A549 (cell line): ENCODE measurements around the gene PFN3. TPM values are rescaled to one million over a fixed set of nuclear protein-coding genes. Genes with fewer than 3 reads are reported as not detected.
A peak's percentile ranks its signal among the peaks of the same experiment; 100 is the strongest.

Experiments used
- ATAC-seq, 2 experiments: fragments of 200-7000 bp in 1 of 2; fragments of >200 bp in 1 of 2; cut with Nextera tagmentation in 1 of 2; cut with Tn5 transposase in 1 of 2; 3 replicates each; pipeline versions ENCODE4 v1.8.0 to v1.9.1; 2018 to 2020; ENCODE audit warnings: mild to moderate bottlenecking in 1 of 2, moderate library complexity in 1 of 2
- CTCF ChIA-PET: fragments of 300-600 bp; sonication (Branson Sonifier 250); formaldehyde crosslinking; extraction: SDS; loops from one replicate; lab custom pipeline; 2021; ENCODE audit warnings: antibody characterized with exemption, inconsistent platforms; lab: Yijun Ruan, JAX
- POLR2A ChIA-PET: fragments of 350-600 bp; formaldehyde crosslinking; extraction: SDS; loops from one replicate; lab custom pipeline; 2021; ENCODE audit warnings: antibody characterized with exemption, inconsistent platforms; lab: Yijun Ruan, JAX
- DNase-seq, 2 experiments: peaks; one replicate each; pipeline versions ENCODE4 v3.0.0 to v3.0.0-alpha.2; 2011 to 2016; ENCODE audit warnings: low read depth in 1 of 2, low spot score in 1 of 2
- FAIRE-seq: peaks from 2 replicates; lab custom pipeline; 2011; peaks lifted over from hg19 to GRCh38; lab: Jason Lieb, UNC
- H3K27ac ChIP-seq, 2 experiments: fragments of >200 bp; sonication (Bioruptor Twin); formaldehyde crosslinking; 3 replicates each; pipeline ENCODE4 v1.5.1; 2016 to 2017
- H3K4me1 ChIP-seq: fragments of >200 bp; sonication (Bioruptor Twin); formaldehyde crosslinking; 3 replicates; pipeline ENCODE4 v1.6.1; 2016
- H3K4me2 ChIP-seq: fragments of >200 bp; sonication (Bioruptor Twin); formaldehyde crosslinking; 3 replicates; pipeline ENCODE4 v1.6.1; 2016
- H3K4me3 ChIP-seq: fragments of >200 bp; sonication (Bioruptor Twin); formaldehyde crosslinking; 3 replicates; pipeline ENCODE4 v1.5.1; 2016
- H3K9me3 ChIP-seq: fragments of >200 bp; sonication (Bioruptor Twin); formaldehyde crosslinking; 3 replicates; pipeline ENCODE4 v1.6.1; 2016
- BHLHE40 ChIP-seq: IDR thresholded peaks from 2 replicates; pipeline ENCODE4 v1.6.1; 2012; ENCODE audit warnings: low read depth, low read length, inconsistent platforms
- CBX8 ChIP-seq: fragments of 200-600 bp; sonication (generic); IDR thresholded peaks from 2 replicates; pipeline ENCODE4 v1.6.1; 2016
- CHD4 ChIP-seq: fragments of 200-600 bp; sonication (generic); IDR thresholded peaks from 2 replicates; pipeline ENCODE4 v1.6.1; 2016; ENCODE audit warnings: antibody characterized with exemption, mild to moderate bottlenecking, borderline replicate concordance
- E2F6 ChIP-seq: IDR thresholded peaks from 2 replicates; pipeline ENCODE4 v1.6.1; 2012; ENCODE audit warnings: low read depth, borderline replicate concordance
- EP300 ChIP-seq, 2 experiments: fragments of >200 bp; sonication (Bioruptor Twin); formaldehyde crosslinking; IDR thresholded peaks; 2 replicates in 1 of 2; 3 replicates in 1 of 2; pipeline ENCODE4 v1.6.1; 2016 to 2017
- HDAC2 ChIP-seq: fragments of 200-600 bp; sonication (generic); IDR thresholded peaks from 2 replicates; pipeline ENCODE4 v1.6.1; 2016
- HOXA7 ChIP-seq: fragments of 250-450 bp; sonication (Bioruptor Pico); IDR thresholded peaks from 2 replicates; pipeline ENCODE4 v1.5.0; 2020; ENCODE audit warnings: mild to moderate bottlenecking, moderate library complexity
- HOXB13 ChIP-seq: fragments of 250-450 bp; sonication (Bioruptor Pico); IDR thresholded peaks from 2 replicates; pipeline ENCODE4 v1.5.0; 2020; ENCODE audit warnings: low read depth, mild to moderate bottlenecking, moderate library complexity
- HOXB5 ChIP-seq: fragments of 250-450 bp; sonication (Bioruptor Pico); IDR thresholded peaks from 2 replicates; pipeline ENCODE4 v1.5.0; 2020; ENCODE audit warnings: mild to moderate bottlenecking, moderate library complexity
- MAFK ChIP-seq: fragments of 450-650 bp; IDR thresholded peaks from 2 replicates; pipeline ENCODE4 v1.6.1; 2014; ENCODE audit not compliant: partially characterized antibody
- MYC ChIP-seq: IDR thresholded peaks from 2 replicates; pipeline ENCODE4 v1.6.1; 2012; ENCODE audit warnings: mild to moderate bottlenecking, inconsistent platforms, low read length, improper control_type of control experiment, borderline replicate concordance
- NPAS2 ChIP-seq: fragments of 250-450 bp; sonication (Bioruptor Pico); IDR thresholded peaks from 2 replicates; pipeline ENCODE4 v1.8.0; 2022; ENCODE audit warnings: mild to moderate bottlenecking, moderate library complexity, borderline replicate concordance
- NR3C1 ChIP-seq: fragments of >200 bp; sonication (Bioruptor Twin); formaldehyde crosslinking; IDR thresholded peaks from 3 replicates; pipeline ENCODE4 v1.6.1; 2017
- PBX3 ChIP-seq: IDR thresholded peaks from 2 replicates; pipeline ENCODE4 v1.6.1; 2012
- POLR2A ChIP-seq: IDR thresholded peaks from 2 replicates; pipeline ENCODE4 v1.6.1; 2012; ENCODE audit warnings: mild to moderate bottlenecking, low read length
- POLR2AphosphoS2 ChIP-seq: conservative IDR thresholded peaks from 2 replicates; pipeline ENCODE4 v1.6.1; 2012; ENCODE audit warnings: low read length, improper control_type of control experiment, inconsistent platforms
- RFX5 ChIP-seq: fragments of 450-650 bp; IDR thresholded peaks from 2 replicates; pipeline ENCODE4 v1.7.1; 2014; ENCODE audit warnings: antibody characterized with exemption, mild to moderate bottlenecking, moderate library complexity
- RNF2 ChIP-seq: fragments of 200-600 bp; sonication (generic); IDR thresholded peaks from 2 replicates; pipeline ENCODE4 v1.6.1; 2016; ENCODE audit warnings: low read depth, mild to moderate bottlenecking, antibody characterized with exemption, moderate library complexity, borderline replicate concordance
- SREBF2 ChIP-seq: fragments of 450-650 bp; IDR thresholded peaks from 2 replicates; pipeline ENCODE4 v1.6.1; 2014; ENCODE audit warnings: mild to moderate bottlenecking, moderate library complexity
- ZC3H11A ChIP-seq: fragments of 450-650 bp; IDR thresholded peaks from 2 replicates; pipeline ENCODE4 v1.6.1; 2014; ENCODE audit warnings: antibody characterized with exemption, mild to moderate bottlenecking
- ZSCAN20 ChIP-seq: fragments of 250-450 bp; sonication (Bioruptor Pico); IDR thresholded peaks from 2 replicates; pipeline ENCODE4 v1.8.0; 2022; ENCODE audit warnings: mild to moderate bottlenecking, moderate library complexity
- WGBS: methylation state at CpG from one replicate; pipeline ENCODE4 v1.1.6; 2017; ENCODE audit errors: missing lambda C conversion rate; 5-methylcytosine and 5-hydroxymethylcytosine counted together
- polyA plus RNA-seq, 4 experiments: library from polyadenylated mRNA; depleted of rRNA in 3 of 4; stranded (reverse); fragments of >200 nt; fragmentation: RNase III in 1 of 4; extraction: RNeasy Plus Mini Kit Qiagen cat#74134 plus additional on column Dnase treatment in 1 of 4; gene quantifications; 2 replicates in 3 of 4; 3 replicates in 1 of 4; pipeline ENCODE4 v1.2.3, GENCODE V29; 2011 to 2017

PFN3 gene
- polyA plus RNA-seq, 2 of the 4 experiments (the other 2 are of a cell fraction), result not detected

GRCh38 chr5:177397875-177398390 lies 2.5 kb downstream of the PFN3 start:
- Histone ChIP-seq H3K4me3 (no peak overlapping the region), H3K9me3 (no peaks in the 10 kb centered on the region), H3K4me2 (no peak overlapping the region), H3K27ac (no peak overlapping the region), H3K4me1 (peaks cover 5% of the 10 kb centered on the region; the same call in 1 of the 3 replicates)
- 71% methylated on average over 13 of the region's 16 CpGs for WGBS
- DNase-seq, result no peak
- CTCF ChIA-PET, result interaction anchor here (1.3 to 43.1 kb wide), 4 partner anchors 18 to 103 kb away, joined by 3 to 1107 read pairs (median 183); partner anchors contain the start of genes PRR7 and SLC34A1
- FAIRE-seq, result no peak
- ATAC-seq, result no peak
- TF ChIP-seq HOXB5 (CRISPR knock-in tag), result no peak
- POLR2A ChIA-PET, result no interaction called here

GRCh38 chr5:177396807-177397206 lies 3.7 kb downstream of the PFN3 start:
- H3K9me3 ChIP-seq, result no peaks in the 10 kb centered on the region
- H3K4me2 ChIP-seq, result no peak overlapping the region
- FAIRE-seq (no peak), ATAC-seq (0 out of 6 replicates have a peak, but pooled peaks of 1 of the 2 experiments have one; percentile 7), DNase-seq (no peak)
- H3K4me1 ChIP-seq, result no peaks in the 10 kb centered on the region; the same call in 2 of the 3 replicates
- TF ChIP-seq HDAC2 (no peak), E2F6 (no peak)
- POLR2A ChIA-PET, result no interaction called here
- H3K4me3 ChIP-seq, result no peak overlapping the region
- CTCF ChIA-PET, result interaction anchor here (1.4 to 43.1 kb wide), 3 partner anchors 17 to 104 kb away, joined by 3 to 1107 read pairs (median 359); partner anchors contain the start of genes PRR7 and SLC34A1
- 43% methylated on average over 5 of the region's 10 CpGs for WGBS
- H3K27ac ChIP-seq, result no peak overlapping the region

GRCh38 chr5:177396078-177396477 lies 4.4 kb downstream of the PFN3 start:
- H3K4me3 ChIP-seq, result no peak overlapping the region
- ATAC-seq, result no peak
- POLR2A ChIA-PET, result no interaction called here
- no peaks in the 10 kb centered on the region for H3K4me1 ChIP-seq
- no peak overlapping the region for H3K27ac ChIP-seq
- 65% methylated on average over 4 of the region's 8 CpGs for WGBS
- no peak overlapping the region for H3K4me2 ChIP-seq
- H3K9me3 ChIP-seq, result no peaks in the 10 kb centered on the region
- TF ChIP-seq POLR2A (no peak), PBX3 (no peak), CBX8 (no peak), HOXB13 (no peak), MYC (no peak), E2F6 (no peak), POLR2AphosphoS2 (no peak), HDAC2 (no peak), SREBF2 (no peak), ZSCAN20 (CRISPR knock-in tag) (no peak), CHD4 (no peak), ZC3H11A (no peak), EP300 (IDR thresholded peaks at IDR 0.05) (no peak), RNF2 (no peak), NR3C1 (no peak), NPAS2 (CRISPR knock-in tag) (no peak), HOXA7 (CRISPR knock-in tag) (no peak), MAFK (no peak), BHLHE40 (no peak), RFX5 (no peak)
- no peak for FAIRE-seq
- no peak for DNase-seq
- CTCF ChIA-PET, result interaction anchor here (18.1 to 43.1 kb wide), 3 partner anchors 2 to 52 kb away, joined by 359 to 1107 read pairs (median 1107); partner anchors contain the start of genes F12, PFN3, PRR7 and SLC34A1
